Measurements from ENCODE around the gene SMAD4.

The SMAD4 gene

GRCh38 chr18:51100385-51101120 lies 70.5 kb downstream of the SMAD4 start:
- Histone ChIP-seq H2AFZ (ENCODE audit: low read depth, low read length) (no peak overlapping the region), H3K79me2 (ENCODE audit: insufficient read depth, low read length) (no peaks in the 10 kb centered on the region), H3K4me3 (ENCODE audit: low read depth in 1 of 2, low read length in 2 of 2) (no peak overlapping the region), H3K27ac (ENCODE audit: low read length) (no peak overlapping the region), H3K36me3 (ENCODE audit: insufficient read depth, low read length) (no peaks in the 10 kb centered on the region), H3K9me3 (ENCODE audit: insufficient read depth, low read length, severe bottlenecking) (no peaks in the 10 kb centered on the region), H3K4me1 (ENCODE audit: insufficient read depth, low read length) (no peaks in the 10 kb centered on the region), H3K4me2 (ENCODE audit: insufficient read depth, low read length) (no peak overlapping the region), H4K20me1 (ENCODE audit: insufficient read depth, low read length) (no peaks in the 10 kb centered on the region), H3K27me3 (ENCODE audit: insufficient read depth, low read length, poor library complexity) (no peaks in the 10 kb centered on the region), H3K9ac (ENCODE audit: low read depth, low read length) (no peak overlapping the region)
- ATAC-seq (ENCODE audit: insufficient read depth, low read depth) = no peak
- no peak for TF ChIP-seq EZH2 (IDR thresholded peaks at IDR 0.05; ENCODE audit: borderline replicate concordance, low read depth, low read length, severe bottlenecking)
- DNase-seq = no peak

- Histone ChIP-seq H3K9me3 (ENCODE audit: insufficient read depth, low read length, severe bottlenecking) (no peaks in the 10 kb centered on the region), H3K9ac (ENCODE audit: low read depth, low read length) (no peak overlapping the region), H3K79me2 (ENCODE audit: insufficient read depth, low read length) (no peaks in the 10 kb centered on the region), H2AFZ (ENCODE audit: low read depth, low read length) (peak overlapping the region; percentile 66; the same call in 1 of the 2 replicates), H3K4me3 (ENCODE audit: low read depth in 1 of 2, low read length in 2 of 2) (no peak overlapping the region), H3K36me3 (ENCODE audit: insufficient read depth, low read length) (no peaks in the 10 kb centered on the region), H3K27me3 (ENCODE audit: insufficient read depth, low read length, poor library complexity) (no peaks in the 10 kb centered on the region), H3K4me1 (ENCODE audit: insufficient read depth, low read length) (peaks cover 7% of the 10 kb centered on the region), H4K20me1 (ENCODE audit: insufficient read depth, low read length) (no peaks in the 10 kb centered on the region), H3K27ac (ENCODE audit: low read length) (no peak overlapping the region), H3K4me2 (ENCODE audit: insufficient read depth, low read length) (no peak overlapping the region)
- DNase-seq = no peak
- ATAC-seq (ENCODE audit: insufficient read depth, low read depth) = no peak
- TF ChIP-seq CTCF (IDR thresholded peaks at IDR 0.05; ENCODE audit: borderline replicate concordance, extremely low read depth, low read length, poor library complexity, severe bottlenecking) (no peak), EZH2 (IDR thresholded peaks at IDR 0.05; ENCODE audit: borderline replicate concordance, low read depth, low read length, severe bottlenecking) (no peak)
Measured at GRCh38 chr18:51107082-51107481, 77.1 kb downstream of the SMAD4 start.

- H3K4me1 ChIP-seq (ENCODE audit: insufficient read depth, low read length) = peaks cover 7% of the 10 kb centered on the region
- H3K79me2 ChIP-seq (ENCODE audit: insufficient read depth, low read length) = no peaks in the 10 kb centered on the region
- TF ChIP-seq EZH2 (IDR thresholded peaks at IDR 0.05; ENCODE audit: borderline replicate concordance, low read depth, low read length, severe bottlenecking) (no peak), CTCF (IDR thresholded peaks at IDR 0.05; ENCODE audit: borderline replicate concordance, extremely low read depth, low read length, poor library complexity, severe bottlenecking) (no peak)
- H3K36me3 ChIP-seq (ENCODE audit: insufficient read depth, low read length) = no peaks in the 10 kb centered on the region
- no peaks in the 10 kb centered on the region for H3K9me3 ChIP-seq (ENCODE audit: insufficient read depth, low read length, severe bottlenecking)
- H3K27ac ChIP-seq (ENCODE audit: low read length) = no peak overlapping the region
- no peak overlapping the region for H3K4me3 ChIP-seq (ENCODE audit: low read depth in 1 of 2, low read length in 2 of 2)
- ATAC-seq (ENCODE audit: insufficient read depth, low read depth) (peak; percentile 31; the same call in 1 of the 3 replicates), DNase-seq (no peak)
- H4K20me1 ChIP-seq (ENCODE audit: insufficient read depth, low read length) = no peaks in the 10 kb centered on the region
- H3K27me3 ChIP-seq (ENCODE audit: insufficient read depth, low read length, poor library complexity) = no peaks in the 10 kb centered on the region
- H3K4me2 ChIP-seq (ENCODE audit: insufficient read depth, low read length) = no peak overlapping the region
- H3K9ac ChIP-seq (ENCODE audit: low read depth, low read length) = no peak overlapping the region
- H2AFZ ChIP-seq (ENCODE audit: low read depth, low read length) = peak overlapping the region; percentile 66
Measured at GRCh38 chr18:51107598-51108305, 77.7 kb downstream of the SMAD4 start.

- peaks cover 7% of the 10 kb centered on the region for H3K4me1 ChIP-seq (ENCODE audit: insufficient read depth, low read length)
- H4K20me1 ChIP-seq (ENCODE audit: insufficient read depth, low read length) = no peaks in the 10 kb centered on the region
- H3K36me3 ChIP-seq (ENCODE audit: insufficient read depth, low read length) = no peaks in the 10 kb centered on the region
- no peaks in the 10 kb centered on the region for H3K27me3 ChIP-seq (ENCODE audit: insufficient read depth, low read length, poor library complexity)
- no peak overlapping the region; the same call in 1 of the 2 replicates for H2AFZ ChIP-seq (ENCODE audit: low read depth, low read length)
- no peak overlapping the region for H3K4me3 ChIP-seq (ENCODE audit: low read depth in 1 of 2, low read length in 2 of 2)
- ATAC-seq (ENCODE audit: insufficient read depth, low read depth) (no peak), DNase-seq (no peak)
- no peaks in the 10 kb centered on the region for H3K79me2 ChIP-seq (ENCODE audit: insufficient read depth, low read length)
- H3K27ac ChIP-seq (ENCODE audit: low read length) = no peak overlapping the region
- no peak overlapping the region for H3K9ac ChIP-seq (ENCODE audit: low read depth, low read length)
- no peak overlapping the region for H3K4me2 ChIP-seq (ENCODE audit: insufficient read depth, low read length)
- TF ChIP-seq CTCF (IDR thresholded peaks at IDR 0.05; ENCODE audit: borderline replicate concordance, extremely low read depth, low read length, poor library complexity, severe bottlenecking) = no peak
- TF ChIP-seq EZH2 (IDR thresholded peaks at IDR 0.05; ENCODE audit: borderline replicate concordance, low read depth, low read length, severe bottlenecking) = no peak
- H3K9me3 ChIP-seq (ENCODE audit: insufficient read depth, low read length, severe bottlenecking) = no peaks in the 10 kb centered on the region
Measured at GRCh38 chr18:51108330-51108729, 78.3 kb downstream of the SMAD4 start.
